IMR-90 (cell line): ENCODE results near the gene ABR. TPM values are rescaled to one million over a fixed set of nuclear protein-coding genes. Genes with fewer than 3 reads are reported as not detected.

Source experiments
- ATAC-seq: fragments of 200-7000 bp; cut with Tn5 transposase; 2 replicates; pipeline ENCODE4 v1.9.1; 2020; ENCODE audit warnings: low read depth, mild to moderate bottlenecking, moderate library complexity
- BruUV-seq: library from RNA; stranded (reverse); fragments of 400-500 nt; replicated peaks from 2 replicates; lab custom pipeline; 2021; lab: Mats Ljungman, UMichigan
- CTCF ChIA-PET: fragments of 300-600 bp; formaldehyde crosslinking; extraction: SDS; loops from one replicate; lab custom pipeline; 2021; ENCODE audit warnings: antibody characterized with exemption; lab: Yijun Ruan, JAX
- POLR2A ChIA-PET: fragments of 300-600 bp; sonication (Branson Sonifier 250); formaldehyde crosslinking; loops from one replicate; lab custom pipeline; 2022; ENCODE audit warnings: antibody characterized with exemption; ENCODE audit not compliant: unreplicated experiment; lab: Charles Lee
- DNase-seq: peaks from one replicate; pipeline ENCODE4 v3.0.0; 2013
- H2AFZ ChIP-seq: replicated peaks from 2 replicates; pipeline ENCODE3; 2013; ENCODE audit warnings: low read length, mild to moderate bottlenecking; ENCODE audit not compliant: poor library complexity
- H2AK5ac ChIP-seq: 2 replicates; pipeline ENCODE4 v1.6.1; 2013; ENCODE audit warnings: low read depth, low read length, inconsistent platforms
- H2AK9ac ChIP-seq: replicated peaks from 2 replicates; pipeline ENCODE3; 2013; ENCODE audit warnings: mild to moderate bottlenecking, low read depth, low read length, moderate library complexity; ENCODE audit not compliant: poor library complexity
- H2BK120ac ChIP-seq: 2 replicates; pipeline ENCODE4 v1.6.1; 2013; ENCODE audit warnings: low read depth, low read length, inconsistent platforms
- H2BK15ac ChIP-seq: 3 replicates; pipeline ENCODE4 v1.6.1; 2013; ENCODE audit warnings: low read depth, low read length, inconsistent platforms
- H2BK20ac ChIP-seq: 2 replicates; pipeline ENCODE4 v1.6.1; 2013; ENCODE audit warnings: low read depth, mild to moderate bottlenecking, inconsistent platforms, low read length, moderate library complexity
- H2BK5ac ChIP-seq: 2 replicates; pipeline ENCODE4 v1.6.1; 2013; ENCODE audit warnings: mild to moderate bottlenecking, low read depth, low read length, inconsistent platforms; ENCODE audit not compliant: poor library complexity, severe bottlenecking
- H3K14ac ChIP-seq: replicated peaks from 2 replicates; pipeline ENCODE4 v1.6.1; 2013; ENCODE audit warnings: low read depth, low read length, inconsistent platforms
- H3K18ac ChIP-seq: 2 replicates; pipeline ENCODE4 v1.6.1; 2013; ENCODE audit warnings: low read depth, low read length, control low read depth
- H3K23ac ChIP-seq: 2 replicates; pipeline ENCODE4 v1.6.1; 2013; ENCODE audit warnings: low read depth, low read length, inconsistent platforms
- H3K27ac ChIP-seq: 2 replicates; pipeline ENCODE4 v1.5.1; 2013; ENCODE audit warnings: mild to moderate bottlenecking, control low read depth, low read length; ENCODE audit not compliant: insufficient read depth
- H3K27me3 ChIP-seq: 2 replicates; pipeline ENCODE4 v1.6.1; 2013; ENCODE audit warnings: low read length; ENCODE audit not compliant: control insufficient read depth, insufficient read depth
- H3K36me3 ChIP-seq: 2 replicates; pipeline ENCODE4 v1.6.1; 2013; ENCODE audit warnings: low read length, mixed read lengths; ENCODE audit not compliant: control insufficient read depth, insufficient read depth
- H3K4ac ChIP-seq: 2 replicates; pipeline ENCODE4 v1.6.1; 2013; ENCODE audit warnings: low read depth, low read length, inconsistent platforms
- H3K4me1 ChIP-seq: 2 replicates; pipeline ENCODE4 v1.6.1; 2013; ENCODE audit warnings: low read length, mixed read lengths; ENCODE audit not compliant: control insufficient read depth, insufficient read depth
- H3K4me2 ChIP-seq: 2 replicates; pipeline ENCODE4 v1.6.1; 2013; ENCODE audit warnings: low read depth, mild to moderate bottlenecking, control low read depth, low read length, moderate library complexity
- H3K4me3 ChIP-seq: 2 replicates; pipeline ENCODE4 v1.5.1; 2013; ENCODE audit warnings: low read depth, mild to moderate bottlenecking, control low read depth, low read length, moderate library complexity; ENCODE audit not compliant: insufficient read depth
- H3K56ac ChIP-seq: 2 replicates; pipeline ENCODE4 v1.6.1; 2013; ENCODE audit warnings: low read length, inconsistent platforms; ENCODE audit not compliant: insufficient read depth; ENCODE audit errors: extremely low read depth
- H3K79me1 ChIP-seq, 2 experiments: 2 replicates each; pipeline ENCODE4 v1.6.1; 2013; ENCODE audit warnings: low read length in 2 of 2, inconsistent platforms in 1 of 2, low read depth in 1 of 2
- H3K9ac ChIP-seq: 2 replicates; pipeline ENCODE4 v1.6.1; 2013; ENCODE audit warnings: low read depth, low read length, control low read depth
- H3K9me1 ChIP-seq: 2 replicates; pipeline ENCODE4 v1.6.1; 2013; ENCODE audit warnings: low read length, inconsistent platforms; ENCODE audit not compliant: insufficient read depth
- H3K9me3 ChIP-seq: 2 replicates; pipeline ENCODE4 v1.6.1; 2013; ENCODE audit warnings: low read length; ENCODE audit not compliant: control insufficient read depth, insufficient read depth
- H4K20me1 ChIP-seq: 2 replicates; pipeline ENCODE4 v1.6.1; 2013; ENCODE audit warnings: low read length, inconsistent platforms; ENCODE audit not compliant: insufficient read depth
- H4K5ac ChIP-seq: 2 replicates; pipeline ENCODE4 v1.6.1; 2013; ENCODE audit warnings: mild to moderate bottlenecking, low read depth, low read length, control low read depth
- H4K8ac ChIP-seq, 2 experiments: 2 replicates each; pipeline ENCODE4 v1.6.1; 2013; ENCODE audit warnings: low read depth in 2 of 2, low read length in 2 of 2, control low read depth in 1 of 2, inconsistent platforms in 1 of 2
- H4K91ac ChIP-seq: 2 replicates; pipeline ENCODE4 v1.6.1; 2013; ENCODE audit warnings: low read depth, low read length, inconsistent platforms; ENCODE audit not compliant: insufficient read depth
- BHLHE40 ChIP-seq: fragments of 150-350 bp; IDR thresholded peaks from 2 replicates; pipeline ENCODE4 v1.6.1; 2016; ENCODE audit warnings: mild to moderate bottlenecking, low read depth, low read length
- CEBPB ChIP-seq: IDR thresholded peaks from 2 replicates; pipeline ENCODE4 v1.6.1; 2012; ENCODE audit warnings: low read depth, low read length, improper control_type of control experiment
- CHD1 ChIP-seq: IDR thresholded peaks from 2 replicates; pipeline ENCODE4 v1.6.1; 2012; ENCODE audit warnings: low read depth, low read length, improper control_type of control experiment
- MAFK ChIP-seq: IDR thresholded peaks from 2 replicates; pipeline ENCODE4 v1.6.1; 2012; ENCODE audit warnings: low read depth, low read length, improper control_type of control experiment
- MAZ ChIP-seq: IDR thresholded peaks from 2 replicates; pipeline ENCODE4 v1.6.1; 2012; ENCODE audit warnings: low read depth, mild to moderate bottlenecking, low read length, improper control_type of control experiment, moderate library complexity, borderline replicate concordance
- MXI1 ChIP-seq: IDR thresholded peaks from 2 replicates; pipeline ENCODE4 v1.6.1; 2012; ENCODE audit warnings: low read depth, mild to moderate bottlenecking, low read length, moderate library complexity, borderline replicate concordance
- POLR2A ChIP-seq: IDR thresholded peaks from 2 replicates; pipeline ENCODE4 v1.6.1; 2012; ENCODE audit warnings: mild to moderate bottlenecking, low read depth, low read length
- RAD21 ChIP-seq: IDR thresholded peaks from 2 replicates; pipeline ENCODE4 v1.6.1; 2012; ENCODE audit warnings: low read length, improper control_type of control experiment
- RCOR1 ChIP-seq: IDR thresholded peaks from 2 replicates; pipeline ENCODE4 v1.6.1; 2012; ENCODE audit warnings: mild to moderate bottlenecking, low read length, improper control_type of control experiment; ENCODE audit not compliant: insufficient replicate concordance
- RFX5 ChIP-seq: IDR thresholded peaks from 2 replicates; pipeline ENCODE4 v1.8.0; 2012; ENCODE audit warnings: low read depth, mild to moderate bottlenecking, low read length, moderate library complexity
- SMC3 ChIP-seq: fragments of 150-350 bp; IDR thresholded peaks from 2 replicates; pipeline ENCODE4 v1.6.1; 2016; ENCODE audit warnings: low read depth, mild to moderate bottlenecking, antibody characterized with exemption, low read length, moderate library complexity
- WGBS, 2 experiments: methylation state at CpG; one replicate each; pipeline versions ENCODE4 v1.1.5 to v1.1.7; 2013; ENCODE audit warnings: missing lambda C conversion rate in 2 of 2; ENCODE audit not compliant: insufficient read length in 1 of 2; ENCODE audit errors: extremely low coverage in 2 of 2; 5-methylcytosine and 5-hydroxymethylcytosine counted together
- dilution Hi-C: fragments of 300-500 bp; cut with HindIII; formaldehyde crosslinking; loops from one replicate; pipeline ENCODE4 v1.14.3; 2018; ENCODE audit warnings: low sequenced_read_pairs; ENCODE audit not compliant: unreplicated experiment
- in situ Hi-C: fragments of 300-500 bp; cut with MboI; formaldehyde crosslinking; loops from 3 replicates; pipeline ENCODE4 v1.14.3; 2019; ENCODE audit warnings: low sequenced_read_pairs, inconsistent platforms, mixed read lengths
- intact Hi-C: fragments of 100-400 bp; cut with micrococcal nuclease; formaldehyde crosslinking; loops from 2 replicates; pipeline ENCODE4 v1.10.0; 2022
- polyA plus RNA-seq, 3 experiments: library from polyadenylated mRNA; depleted of rRNA; stranded (reverse); fragments of >200 nt; gene quantifications; 2 replicates each; pipeline ENCODE4 v1.2.3, GENCODE V29; 2012; ENCODE audit warnings: low replicate concordance in 1 of 3
- total RNA-seq: library from RNA; depleted of rRNA; stranded (reverse); fragments of >200 nt; gene quantifications from 2 replicates; pipeline ENCODE4 v1.2.3, GENCODE V29; 2012
- TF ChIP-seq, protein P1 (sequence below): fragments of 150-350 bp; IDR thresholded peaks from 2 replicates; pipeline ENCODE4 v1.6.1; 2017; ENCODE audit warnings: mild to moderate bottlenecking, antibody characterized with exemption, low read length, low read depth
- TF ChIP-seq, protein P2 (sequence below): conservative IDR thresholded peaks from 2 replicates; pipeline ENCODE4 v1.5.1; 2012; ENCODE audit warnings: mild to moderate bottlenecking, low read depth, low read length, improper control_type of control experiment

ABR gene
- total and polyA plus RNA-seq, 2 of the 4 experiments (the other 2 are of a cell fraction), result 28.3 to 79.7 TPM

DNA sequence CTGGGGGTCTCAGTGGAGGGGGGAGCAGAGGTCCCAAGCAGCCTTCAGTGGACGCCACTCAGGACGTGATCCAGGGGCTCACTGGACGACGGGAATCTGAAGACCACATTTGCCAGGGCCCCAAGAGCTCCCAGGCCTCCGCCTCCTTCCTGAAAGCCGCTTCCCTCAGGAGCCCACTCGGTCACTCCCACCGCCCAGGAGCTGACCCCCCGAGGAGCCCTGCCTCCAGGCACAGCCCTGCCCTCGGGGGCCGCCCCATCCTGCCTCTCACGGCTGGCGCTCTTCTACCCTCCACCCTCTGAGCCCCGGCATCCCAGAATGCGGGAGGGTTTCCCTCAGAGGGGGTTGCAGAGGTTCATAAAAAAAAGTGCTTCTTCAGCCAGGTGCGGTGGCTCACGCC lies 158.6 kb downstream of the ABR start:
- dilution Hi-C loops, result no loop called here
- no peaks in the 10 kb centered on the region for H3K9me3 ChIP-seq
- H4K20me1 ChIP-seq, result peaks cover 4% of the 10 kb centered on the region
- H3K56ac ChIP-seq, result no peak overlapping the region
- no peak overlapping the region for H3K27ac ChIP-seq
- H2BK5ac ChIP-seq, result no peak overlapping the region
- DNase-seq, result no peak
- in situ Hi-C loops, result no loop called here
- ChIA-PET POLR2A (no interaction called here), CTCF (no interaction called here)
- no peak overlapping the region for H3K4me3 ChIP-seq
- no peak overlapping the region for H2AFZ ChIP-seq
- no peak for ATAC-seq
- peaks cover 0 to 27% of the 10 kb centered on the region in 2 experiments; a peak in 2 of 4 replicates for H3K79me1 ChIP-seq
- H3K23ac ChIP-seq, result no peak overlapping the region
- H3K18ac ChIP-seq, result no peak overlapping the region
- H2BK20ac ChIP-seq, result no peak overlapping the region
- H4K5ac ChIP-seq, result no peak overlapping the region
- no peaks in the 10 kb centered on the region; the same call in 1 of the 2 replicates for H3K4me1 ChIP-seq
- no peak overlapping the region for H3K14ac ChIP-seq
- intact Hi-C loops, result no loop called here
- no peak overlapping the region for H3K4ac ChIP-seq
- peaks cover 3% of the 10 kb centered on the region; the same call in 1 of the 2 replicates for H3K36me3 ChIP-seq
- no peak overlapping the region for H2AK9ac ChIP-seq
- no peak overlapping the region for H2BK120ac ChIP-seq
- no peak overlapping the region for H4K8ac ChIP-seq
- H3K27me3 ChIP-seq, result no peaks in the 10 kb centered on the region
- BruUV-seq, result no TSS peak
- H3K9ac ChIP-seq, result no peak overlapping the region
- H2BK15ac ChIP-seq, result no peak overlapping the region
- no peaks in the 10 kb centered on the region for H3K9me1 ChIP-seq
- H3K4me2 ChIP-seq, result no peak overlapping the region
- no peak for TF ChIP-seq RFX5
- no peak for TF ChIP-seq CEBPB
- TF ChIP-seq, protein P1, sequence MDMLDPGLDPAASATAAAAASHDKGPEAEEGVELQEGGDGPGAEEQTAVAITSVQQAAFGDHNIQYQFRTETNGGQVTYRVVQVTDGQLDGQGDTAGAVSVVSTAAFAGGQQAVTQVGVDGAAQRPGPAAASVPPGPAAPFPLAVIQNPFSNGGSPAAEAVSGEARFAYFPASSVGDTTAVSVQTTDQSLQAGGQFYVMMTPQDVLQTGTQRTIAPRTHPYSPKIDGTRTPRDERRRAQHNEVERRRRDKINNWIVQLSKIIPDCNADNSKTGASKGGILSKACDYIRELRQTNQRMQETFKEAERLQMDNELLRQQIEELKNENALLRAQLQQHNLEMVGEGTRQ, result no peak
- no peak for TF ChIP-seq RAD21
- no peak for TF ChIP-seq BHLHE40
- no peak for TF ChIP-seq POLR2A
- TF ChIP-seq SMC3, result no peak
- TF ChIP-seq MAFK, result no peak
- no peak for TF ChIP-seq CHD1
- TF ChIP-seq MAZ, result no peak
- TF ChIP-seq, protein P2, sequence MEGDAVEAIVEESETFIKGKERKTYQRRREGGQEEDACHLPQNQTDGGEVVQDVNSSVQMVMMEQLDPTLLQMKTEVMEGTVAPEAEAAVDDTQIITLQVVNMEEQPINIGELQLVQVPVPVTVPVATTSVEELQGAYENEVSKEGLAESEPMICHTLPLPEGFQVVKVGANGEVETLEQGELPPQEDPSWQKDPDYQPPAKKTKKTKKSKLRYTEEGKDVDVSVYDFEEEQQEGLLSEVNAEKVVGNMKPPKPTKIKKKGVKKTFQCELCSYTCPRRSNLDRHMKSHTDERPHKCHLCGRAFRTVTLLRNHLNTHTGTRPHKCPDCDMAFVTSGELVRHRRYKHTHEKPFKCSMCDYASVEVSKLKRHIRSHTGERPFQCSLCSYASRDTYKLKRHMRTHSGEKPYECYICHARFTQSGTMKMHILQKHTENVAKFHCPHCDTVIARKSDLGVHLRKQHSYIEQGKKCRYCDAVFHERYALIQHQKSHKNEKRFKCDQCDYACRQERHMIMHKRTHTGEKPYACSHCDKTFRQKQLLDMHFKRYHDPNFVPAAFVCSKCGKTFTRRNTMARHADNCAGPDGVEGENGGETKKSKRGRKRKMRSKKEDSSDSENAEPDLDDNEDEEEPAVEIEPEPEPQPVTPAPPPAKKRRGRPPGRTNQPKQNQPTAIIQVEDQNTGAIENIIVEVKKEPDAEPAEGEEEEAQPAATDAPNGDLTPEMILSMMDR, result no peak
- TF ChIP-seq RCOR1, result no peak
- TF ChIP-seq MXI1, result no peak
- no peak overlapping the region for H2AK5ac ChIP-seq
- no peak overlapping the region for H4K91ac ChIP-seq
- 92% methylated on average over 8 of the region's 17 CpGs; no CpG with 5 or more reads in 1 of the 2 experiments for WGBS, 2 experiments
